Measurements from ENCODE around the gene INTS6L.

- TF ChIP-seq, protein P1, sequence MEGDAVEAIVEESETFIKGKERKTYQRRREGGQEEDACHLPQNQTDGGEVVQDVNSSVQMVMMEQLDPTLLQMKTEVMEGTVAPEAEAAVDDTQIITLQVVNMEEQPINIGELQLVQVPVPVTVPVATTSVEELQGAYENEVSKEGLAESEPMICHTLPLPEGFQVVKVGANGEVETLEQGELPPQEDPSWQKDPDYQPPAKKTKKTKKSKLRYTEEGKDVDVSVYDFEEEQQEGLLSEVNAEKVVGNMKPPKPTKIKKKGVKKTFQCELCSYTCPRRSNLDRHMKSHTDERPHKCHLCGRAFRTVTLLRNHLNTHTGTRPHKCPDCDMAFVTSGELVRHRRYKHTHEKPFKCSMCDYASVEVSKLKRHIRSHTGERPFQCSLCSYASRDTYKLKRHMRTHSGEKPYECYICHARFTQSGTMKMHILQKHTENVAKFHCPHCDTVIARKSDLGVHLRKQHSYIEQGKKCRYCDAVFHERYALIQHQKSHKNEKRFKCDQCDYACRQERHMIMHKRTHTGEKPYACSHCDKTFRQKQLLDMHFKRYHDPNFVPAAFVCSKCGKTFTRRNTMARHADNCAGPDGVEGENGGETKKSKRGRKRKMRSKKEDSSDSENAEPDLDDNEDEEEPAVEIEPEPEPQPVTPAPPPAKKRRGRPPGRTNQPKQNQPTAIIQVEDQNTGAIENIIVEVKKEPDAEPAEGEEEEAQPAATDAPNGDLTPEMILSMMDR (IDR thresholded peaks at IDR 0.05), result no peak
- TF ChIP-seq POLR2A (IDR thresholded peaks at IDR 0.05), result no peak
These were observed 22.2 kb upstream of the INTS6L start for GRCh38 chrX:135498236-135498635.

Data from uterus (tissue), 2 donors.